ENCODE data around the gene KIZ. TPM values are rescaled to one million over a fixed set of nuclear protein-coding genes. Genes with fewer than 3 reads are reported as not detected.

KIZ gene
- total RNA-seq, 2 donors from 2014 or later = 6.3 to 17.1 TPM

- intact Hi-C loops (cut with DNase I) = no loop called here
- no peak for TF ChIP-seq CTCF (IDR thresholded peaks at IDR 0.05)
Measured at GRCh38 chr20:21125072-21125848, 622 bp upstream of the KIZ start.

GRCh38 chr20:21126581-21126870, 644 bp downstream of the KIZ start:
- intact Hi-C loops (cut with DNase I) = no loop called here
- Histone ChIP-seq H3K9ac (ENCODE audit: low read depth in 2 of 2, low read length in 2 of 2) (peak overlapping the region; percentile 84 to 85), H3K27me3 (no peaks in the 10 kb centered on the region), H3K9me3 (no peaks in the 10 kb centered on the region), H3K27ac (no peak overlapping the region), H3K4me3 (peak overlapping the region; percentile 89), H3K36me3 (no peaks in the 10 kb centered on the region), H3K4me1 (no peaks in the 10 kb centered on the region)
- DNase-seq = no peak
- TF ChIP-seq CTCF (IDR thresholded peaks at IDR 0.05) = no peak

More at GRCh38 chr20:21125072-21125848, 622 bp upstream of the KIZ start:
- Histone ChIP-seq H3K4me1 (no peaks in the 10 kb centered on the region), H3K36me3 (no peaks in the 10 kb centered on the region), H3K4me3 (peak overlapping the region; percentile 89), H3K27me3 (no peaks in the 10 kb centered on the region), H3K9ac (ENCODE audit: low read depth in 2 of 2, low read length in 2 of 2) (peak overlapping the region; percentile 53 to 86), H3K9me3 (no peaks in the 10 kb centered on the region), H3K27ac (peak overlapping the region; percentile 64)
- DNase-seq = peak; percentile 60

- no peak overlapping the region for H3K9ac ChIP-seq (ENCODE audit: low read depth in 2 of 2, low read length in 2 of 2)
- no peak for DNase-seq
Measured at GRCh38 chr20:21127201-21127981, 1.5 kb downstream of the KIZ start.

GRCh38 chr20:21129861-21130260, 4.0 kb downstream of the KIZ start:
- Histone ChIP-seq H3K9ac (ENCODE audit: low read depth in 2 of 2, low read length in 2 of 2) (no peak overlapping the region), H3K4me3 (no peak overlapping the region), H3K4me1 (no peaks in the 10 kb centered on the region), H3K9me3 (no peaks in the 10 kb centered on the region), H3K36me3 (no peaks in the 10 kb centered on the region), H3K27ac (no peak overlapping the region), H3K27me3 (no peaks in the 10 kb centered on the region)
- intact Hi-C loops (cut with DNase I) = no loop called here
- no peak for DNase-seq
- no peak for TF ChIP-seq CTCF (IDR thresholded peaks at IDR 0.05)

More at GRCh38 chr20:21127201-21127981, 1.5 kb downstream of the KIZ start:
- Histone ChIP-seq H3K4me1 (no peaks in the 10 kb centered on the region), H3K36me3 (no peaks in the 10 kb centered on the region), H3K9me3 (no peaks in the 10 kb centered on the region), H3K27me3 (no peaks in the 10 kb centered on the region), H3K4me3 (no peak overlapping the region), H3K27ac (no peak overlapping the region)
- no peak for TF ChIP-seq CTCF (IDR thresholded peaks at IDR 0.05)
- intact Hi-C loops (cut with DNase I) = no loop called here

- Histone ChIP-seq H3K9me3 (no peaks in the 10 kb centered on the region), H3K27me3 (no peaks in the 10 kb centered on the region), H3K4me1 (no peaks in the 10 kb centered on the region), H3K36me3 (no peaks in the 10 kb centered on the region), H3K9ac (ENCODE audit: low read depth in 2 of 2, low read length in 2 of 2) (no peak overlapping the region), H3K4me3 (no peak overlapping the region), H3K27ac (no peak overlapping the region)
- no peak for DNase-seq
- intact Hi-C loops (cut with DNase I) = no loop called here
- TF ChIP-seq CTCF (IDR thresholded peaks at IDR 0.05) = no peak
Measured at GRCh38 chr20:21133404-21133803, 7.5 kb downstream of the KIZ start.
